Measurements from ENCODE around the gene LURAP1L. TPM values are rescaled to one million over a fixed set of nuclear protein-coding genes. Genes with fewer than 3 reads are reported as not detected.

Gene LURAP1L
- total RNA-seq, 4 donors from 2014 or later = 9.6 to 26.0 (median 12.6) TPM

- Histone ChIP-seq H3K36me3 (no peaks in the 10 kb centered on the region), H3K4me1 (peaks cover 16% of the 10 kb centered on the region), H3K4me3 (no peak overlapping the region), H3K9me3 (no peaks in the 10 kb centered on the region), H3K27ac (no peak overlapping the region), H3K27me3 (no peaks in the 10 kb centered on the region)
- TF ChIP-seq EP300 (IDR thresholded peaks at IDR 0.05) = no peak
- TF ChIP-seq POLR2AphosphoS5 (IDR thresholded peaks at IDR 0.05) = no peak
- TF ChIP-seq, protein P1, sequence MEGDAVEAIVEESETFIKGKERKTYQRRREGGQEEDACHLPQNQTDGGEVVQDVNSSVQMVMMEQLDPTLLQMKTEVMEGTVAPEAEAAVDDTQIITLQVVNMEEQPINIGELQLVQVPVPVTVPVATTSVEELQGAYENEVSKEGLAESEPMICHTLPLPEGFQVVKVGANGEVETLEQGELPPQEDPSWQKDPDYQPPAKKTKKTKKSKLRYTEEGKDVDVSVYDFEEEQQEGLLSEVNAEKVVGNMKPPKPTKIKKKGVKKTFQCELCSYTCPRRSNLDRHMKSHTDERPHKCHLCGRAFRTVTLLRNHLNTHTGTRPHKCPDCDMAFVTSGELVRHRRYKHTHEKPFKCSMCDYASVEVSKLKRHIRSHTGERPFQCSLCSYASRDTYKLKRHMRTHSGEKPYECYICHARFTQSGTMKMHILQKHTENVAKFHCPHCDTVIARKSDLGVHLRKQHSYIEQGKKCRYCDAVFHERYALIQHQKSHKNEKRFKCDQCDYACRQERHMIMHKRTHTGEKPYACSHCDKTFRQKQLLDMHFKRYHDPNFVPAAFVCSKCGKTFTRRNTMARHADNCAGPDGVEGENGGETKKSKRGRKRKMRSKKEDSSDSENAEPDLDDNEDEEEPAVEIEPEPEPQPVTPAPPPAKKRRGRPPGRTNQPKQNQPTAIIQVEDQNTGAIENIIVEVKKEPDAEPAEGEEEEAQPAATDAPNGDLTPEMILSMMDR (IDR thresholded peaks at IDR 0.05) = no peak
- no peak for TF ChIP-seq POLR2A (IDR thresholded peaks at IDR 0.05)
- DNase-seq (ENCODE audit: low spot score in 2 of 2) = no peak
- 91% methylated on average over 3 of the region's 3 CpGs for WGBS
These were observed 37.1 kb downstream of the LURAP1L start for GRCh38 chr9:12811935-12812334.

GRCh38 chr9:12812710-12813109 lies 37.9 kb downstream of the LURAP1L start:
- DNase-seq (ENCODE audit: low spot score in 2 of 2) = no peak
- no peak overlapping the region for H3K27ac ChIP-seq
- 33% methylated on average over 1 of the region's 1 CpG for WGBS
- H3K4me1 ChIP-seq = peaks cover 20% of the 10 kb centered on the region
- no peak overlapping the region for H3K4me3 ChIP-seq
- H3K27me3 ChIP-seq = no peaks in the 10 kb centered on the region
- H3K36me3 ChIP-seq = no peaks in the 10 kb centered on the region
- TF ChIP-seq, protein P1 (IDR thresholded peaks at IDR 0.05) = no peak
- no peak for TF ChIP-seq POLR2A (IDR thresholded peaks at IDR 0.05)
- TF ChIP-seq POLR2AphosphoS5 (IDR thresholded peaks at IDR 0.05) = no peak
- no peak for TF ChIP-seq EP300 (IDR thresholded peaks at IDR 0.05)
- H3K9me3 ChIP-seq = no peaks in the 10 kb centered on the region

- H3K27ac ChIP-seq = peak overlapping the region; percentile 85
- TF ChIP-seq EP300 (IDR thresholded peaks at IDR 0.05) (no peak), POLR2A (IDR thresholded peaks at IDR 0.05) (no peak), POLR2AphosphoS5 (IDR thresholded peaks at IDR 0.05) (no peak)
- TF ChIP-seq, protein P1 (IDR thresholded peaks at IDR 0.05) = no peak
- 93% methylated on average over 1 of the region's 1 CpG for WGBS
- H3K4me3 ChIP-seq = no peak overlapping the region
- H3K4me1 ChIP-seq = peaks cover 28% of the 10 kb centered on the region
- no peak for DNase-seq (ENCODE audit: low spot score in 2 of 2)
- no peaks in the 10 kb centered on the region for H3K27me3 ChIP-seq
- H3K36me3 ChIP-seq = no peaks in the 10 kb centered on the region
- no peaks in the 10 kb centered on the region for H3K9me3 ChIP-seq
These were observed 38.7 kb downstream of the LURAP1L start for GRCh38 chr9:12813533-12813932.

DNA sequence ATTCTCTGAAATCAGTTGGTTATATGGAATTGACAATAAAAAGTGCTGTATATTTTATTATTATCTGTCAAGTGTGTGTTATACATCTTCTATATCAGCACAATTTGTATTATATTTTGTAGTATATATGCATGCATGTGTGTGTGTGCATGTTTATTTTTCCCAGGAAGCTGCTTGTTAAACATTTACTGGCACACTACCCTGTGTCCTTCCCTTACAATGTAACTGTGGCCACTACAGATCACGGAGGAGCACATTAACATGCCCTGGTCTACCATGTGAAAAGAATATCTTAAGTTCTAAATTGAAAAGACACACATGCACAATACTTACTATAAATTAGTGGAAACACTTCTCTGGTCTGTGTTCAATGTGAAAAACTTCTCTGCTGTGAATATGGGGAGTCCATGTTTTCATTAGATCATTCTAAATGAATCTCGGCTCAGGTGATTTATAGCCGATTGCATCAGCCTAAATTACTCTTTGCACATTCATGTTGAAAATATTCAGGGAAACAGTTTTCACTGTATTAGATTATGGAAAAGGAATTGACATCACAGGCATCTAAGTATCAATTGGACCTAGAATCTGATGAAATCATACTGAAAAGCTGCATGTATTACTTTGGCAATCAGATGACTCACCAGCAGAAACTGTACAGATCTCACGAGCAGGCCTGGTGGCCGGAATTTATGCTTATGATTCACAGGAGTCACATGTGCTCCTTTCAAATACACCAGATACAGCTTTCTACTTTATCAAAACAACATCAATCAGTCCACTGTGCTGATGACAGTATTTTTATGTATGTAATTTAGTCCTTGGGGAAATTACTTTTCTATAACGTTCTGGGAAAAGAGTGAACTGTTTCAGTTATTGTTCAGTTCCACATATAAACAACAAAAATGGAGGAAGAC lies 39.4 kb downstream of the LURAP1L start:
- Histone ChIP-seq H3K9me3 (no peaks in the 10 kb centered on the region), H3K27me3 (no peaks in the 10 kb centered on the region), H3K4me1 (peaks cover 33% of the 10 kb centered on the region), H3K27ac (peak overlapping the region; percentile 85), H3K4me3 (no peak overlapping the region), H3K36me3 (no peaks in the 10 kb centered on the region)
- no peak for TF ChIP-seq POLR2A (IDR thresholded peaks at IDR 0.05)
- peak in 2 of 3 donors; percentile 13 to 38 for TF ChIP-seq POLR2AphosphoS5 (IDR thresholded peaks at IDR 0.05)
- TF ChIP-seq, protein P1 (IDR thresholded peaks at IDR 0.05) = peak; percentile 34 to 35
- TF ChIP-seq EP300 (IDR thresholded peaks at IDR 0.05) = no peak
- DNase-seq (ENCODE audit: low spot score in 2 of 2) = peak; percentile 70 to 83
- WGBS = 12% methylated on average over 6 of the region's 6 CpGs

GRCh38 chr9:12814877-12815237 lies 40.0 kb downstream of the LURAP1L start:
- Histone ChIP-seq H3K27ac (peak overlapping the region; percentile 85), H3K4me3 (no peak overlapping the region), H3K36me3 (no peaks in the 10 kb centered on the region), H3K9me3 (no peaks in the 10 kb centered on the region), H3K27me3 (no peaks in the 10 kb centered on the region), H3K4me1 (peaks cover 37% of the 10 kb centered on the region)
- DNase-seq (ENCODE audit: low spot score in 2 of 2) = no peak
- TF ChIP-seq EP300 (IDR thresholded peaks at IDR 0.05) = no peak
- TF ChIP-seq POLR2A (IDR thresholded peaks at IDR 0.05) = no peak
- no peak for TF ChIP-seq POLR2AphosphoS5 (IDR thresholded peaks at IDR 0.05)
- TF ChIP-seq, protein P1 (IDR thresholded peaks at IDR 0.05) = no peak

Measured in suprapubic skin (tissue), 4 donors.